ENCODE results near the gene NPL. TPM values are rescaled to one million over a fixed set of nuclear protein-coding genes. Genes with fewer than 3 reads are reported as not detected.

NPL gene
- polyA plus RNA-seq, 1 donor from 2014 or later, result 1.2 TPM

- Histone ChIP-seq H3K79me2 (replicated peaks; ENCODE audit: insufficient read depth, low read length) (peaks cover 69% of the 10 kb centered on the region), H4K20me1 (ENCODE audit: insufficient read depth) (peaks cover 60% of the 10 kb centered on the region), H3K27ac (ENCODE audit: low read length) (no peak overlapping the region), H2AFZ (ENCODE audit: low read depth, low read length) (no peak overlapping the region), H3K9me3 (ENCODE audit: low read length) (no peaks in the 10 kb centered on the region), H3K4me3 (ENCODE audit: low read length) (peak overlapping the region; percentile 87), H3K36me3 (ENCODE audit: insufficient read depth, low read length) (peaks cover 3% of the 10 kb centered on the region), H3K27me3 (ENCODE audit: insufficient read depth, low read depth, low read length) (no peaks in the 10 kb centered on the region), H3K9ac (ENCODE audit: low read length) (no peak overlapping the region), H3K9me2 (ENCODE audit: insufficient read depth, low read length) (no peaks in the 10 kb centered on the region), H3F3A (ENCODE audit: insufficient read depth, low read length, poor library complexity, severe bottlenecking) (no peaks in the 10 kb centered on the region), H3K4me2 (ENCODE audit: low read length) (peak overlapping the region; percentile 76)
- TF ChIP-seq CTCF (IDR thresholded peaks at IDR 0.05; ENCODE audit: poor library complexity, severe bottlenecking) (no peak), RAD21 (conservative IDR thresholded peaks at IDR 0.05) (no peak), SMC3 (conservative IDR thresholded peaks at IDR 0.05; ENCODE audit: poor library complexity) (no peak), EZH2 (IDR thresholded peaks at IDR 0.05; ENCODE audit: borderline replicate concordance, insufficient read depth, low read length, poor library complexity, severe bottlenecking) (no peak), POLR2AphosphoS5 (IDR thresholded peaks at IDR 0.05) (no peak), REST (IDR thresholded peaks at IDR 0.05; ENCODE audit: borderline replicate concordance) (no peak), EP300 (conservative IDR thresholded peaks at IDR 0.05; ENCODE audit: poor library complexity, severe bottlenecking) (no peak), MXI1 (conservative IDR thresholded peaks at IDR 0.05; ENCODE audit: poor library complexity, severe bottlenecking) (no peak), TAF1 (IDR thresholded peaks at IDR 0.05; ENCODE audit: low read depth) (no peak)
These were observed 52.7 kb downstream of the NPL start for GRCh38 chr1:182842265-182842664.

- Histone ChIP-seq H3K9ac (ENCODE audit: low read length) (no peak overlapping the region), H3K9me2 (ENCODE audit: insufficient read depth, low read length) (no peaks in the 10 kb centered on the region), H3F3A (ENCODE audit: insufficient read depth, low read length, poor library complexity, severe bottlenecking) (peaks cover 6% of the 10 kb centered on the region), H3K36me3 (ENCODE audit: insufficient read depth, low read length) (peaks cover 7% of the 10 kb centered on the region), H3K9me3 (ENCODE audit: low read length) (no peaks in the 10 kb centered on the region), H3K27ac (ENCODE audit: low read length) (no peak overlapping the region), H3K27me3 (ENCODE audit: insufficient read depth, low read depth, low read length) (no peaks in the 10 kb centered on the region), H3K79me2 (replicated peaks; ENCODE audit: insufficient read depth, low read length) (peaks cover 100% of the 10 kb centered on the region), H3K4me2 (ENCODE audit: low read length) (no peak overlapping the region), H2AFZ (ENCODE audit: low read depth, low read length) (no peak overlapping the region), H3K4me3 (ENCODE audit: low read length) (no peak overlapping the region), H4K20me1 (ENCODE audit: insufficient read depth) (peaks cover 61% of the 10 kb centered on the region)
- no peak for TF ChIP-seq TAF1 (IDR thresholded peaks at IDR 0.05; ENCODE audit: low read depth)
- TF ChIP-seq RAD21 (conservative IDR thresholded peaks at IDR 0.05), result no peak
These were observed 55.8 kb downstream of the NPL start for GRCh38 chr1:182845379-182845778.

GRCh38 chr1:182845894-182846293 is 56.3 kb downstream of the NPL start:
- H3K4me2 ChIP-seq (ENCODE audit: low read length), result no peak overlapping the region
- no peaks in the 10 kb centered on the region for H3K9me2 ChIP-seq (ENCODE audit: insufficient read depth, low read length)
- no peak for TF ChIP-seq EP300 (conservative IDR thresholded peaks at IDR 0.05; ENCODE audit: poor library complexity, severe bottlenecking)
- no peak for TF ChIP-seq RAD21 (conservative IDR thresholded peaks at IDR 0.05)
- TF ChIP-seq POLR2AphosphoS5 (IDR thresholded peaks at IDR 0.05), result no peak
- TF ChIP-seq EZH2 (IDR thresholded peaks at IDR 0.05; ENCODE audit: borderline replicate concordance, insufficient read depth, low read length, poor library complexity, severe bottlenecking), result no peak
- no peak for TF ChIP-seq SMC3 (conservative IDR thresholded peaks at IDR 0.05; ENCODE audit: poor library complexity)
- TF ChIP-seq REST (IDR thresholded peaks at IDR 0.05; ENCODE audit: borderline replicate concordance), result no peak
- TF ChIP-seq CTCF (IDR thresholded peaks at IDR 0.05; ENCODE audit: poor library complexity, severe bottlenecking), result no peak
- no peak for TF ChIP-seq TAF1 (IDR thresholded peaks at IDR 0.05; ENCODE audit: low read depth)
- no peak for TF ChIP-seq MXI1 (conservative IDR thresholded peaks at IDR 0.05; ENCODE audit: poor library complexity, severe bottlenecking)
- H3K4me3 ChIP-seq (ENCODE audit: low read length), result no peak overlapping the region
- no peaks in the 10 kb centered on the region for H3K9me3 ChIP-seq (ENCODE audit: low read length)
- no peak overlapping the region for H3K9ac ChIP-seq (ENCODE audit: low read length)
- H2AFZ ChIP-seq (ENCODE audit: low read depth, low read length), result no peak overlapping the region
- peaks cover 57% of the 10 kb centered on the region for H4K20me1 ChIP-seq (ENCODE audit: insufficient read depth)
- peaks cover 6% of the 10 kb centered on the region for H3F3A ChIP-seq (ENCODE audit: insufficient read depth, low read length, poor library complexity, severe bottlenecking)
- no peak overlapping the region for H3K27ac ChIP-seq (ENCODE audit: low read length)
- no peaks in the 10 kb centered on the region for H3K27me3 ChIP-seq (ENCODE audit: insufficient read depth, low read depth, low read length)
- H3K36me3 ChIP-seq (ENCODE audit: insufficient read depth, low read length), result peaks cover 7% of the 10 kb centered on the region
- H3K79me2 ChIP-seq (replicated peaks; ENCODE audit: insufficient read depth, low read length), result peaks cover 99% of the 10 kb centered on the region
